K562 (cell line): ENCODE results near the gene HMCN2. TPM values are rescaled to one million over a fixed set of nuclear protein-coding genes. Genes with fewer than 3 reads are reported as not detected.

ENCODE experiments used
- CC2D1A ChIP-seq: fragments of 450-650 bp; IDR thresholded peaks from 2 replicates; pipeline ENCODE4 v1.6.1; 2017; ENCODE audit warnings: mild to moderate bottlenecking
- CHD4 ChIP-seq: fragments of 200-600 bp; sonication (generic); IDR thresholded peaks from 3 replicates; pipeline ENCODE4 v1.6.1; 2012; ENCODE audit warnings: low read depth, mild to moderate bottlenecking, mixed read lengths, low read length, inconsistent platforms; ENCODE audit not compliant: insufficient read depth, insufficient replicate concordance, poor library complexity, severe bottlenecking
- KAT7 ChIP-seq: sonication (generic); formaldehyde crosslinking; IDR thresholded peaks from 2 replicates; pipeline ENCODE4 v1.8.0; 2022; ENCODE audit warnings: missing genetic modification reagents, mild to moderate bottlenecking, borderline replicate concordance
- MCM3 ChIP-seq: fragments of 450-650 bp; IDR thresholded peaks from 2 replicates; pipeline ENCODE4 v1.6.1; 2016
- POLR2B ChIP-seq: fragments of 450-650 bp; IDR thresholded peaks from 2 replicates; pipeline ENCODE4 v1.6.1; 2018; ENCODE audit warnings: low read depth; ENCODE audit not compliant: partially characterized antibody
- POLR3A ChIP-seq: IDR thresholded peaks from 2 replicates; pipeline ENCODE4 v1.6.1; 2011; ENCODE audit warnings: borderline replicate concordance, mild to moderate bottlenecking, moderate library complexity; ENCODE audit not compliant: insufficient read length, insufficient read depth; ENCODE audit errors: extremely low read depth
- PTTG1 ChIP-seq: fragments of 450-650 bp; IDR thresholded peaks from 2 replicates; pipeline ENCODE4 v1.6.1; 2016; ENCODE audit warnings: low read depth, mild to moderate bottlenecking, missing genetic modification characterization, missing compliant biosample characterization
- RCOR1 ChIP-seq, 2 experiments: IDR thresholded peaks; 2 replicates each; pipeline ENCODE4 v1.6.1; 2012; ENCODE audit warnings: low read depth in 2 of 2, low read length in 2 of 2, borderline replicate concordance in 1 of 2, improper control_type of control experiment in 1 of 2
- SNIP1 ChIP-seq: fragments of 450-650 bp; IDR thresholded peaks from 2 replicates; pipeline ENCODE4 v1.7.1; 2017; ENCODE audit warnings: low read depth, mild to moderate bottlenecking
- ZNF143 ChIP-seq: sonication (generic); formaldehyde crosslinking; IDR thresholded peaks from 2 replicates; pipeline ENCODE4 v1.9.0; 2022; ENCODE audit warnings: mild to moderate bottlenecking, missing genetic modification reagents
- ZNF76 ChIP-seq: fragments of 250-450 bp; sonication (Bioruptor Pico); IDR thresholded peaks from 2 replicates; pipeline ENCODE4 v1.4.0; 2020; ENCODE audit warnings: mild to moderate bottlenecking, moderate library complexity, borderline replicate concordance
- ZSCAN29 ChIP-seq: fragments of 450-650 bp; IDR thresholded peaks from 2 replicates; pipeline ENCODE4 v1.6.1; 2017
- polyA plus RNA-seq, 8 experiments: library from polyadenylated mRNA; depleted of rRNA in 4 of 8; stranded (reverse) in 5 of 8; unstranded in 3 of 8; fragments of >200 nt; fragmentation: Nextera tagmentation in 2 of 8; fragmentation: Illumina TruSeq in 1 of 8; extraction: Ambion mirVana in 2 of 8; extraction: Trizol in 1 of 8; gene quantifications; 2 replicates each; pipeline versions ENCODE4 v1.2.1 to v1.2.3, GENCODE V29; 2011 to 2014; ENCODE audit warnings: inconsistent platforms in 1 of 8, missing spikeins in 1 of 8
- total RNA-seq, 7 experiments: library from RNA; depleted of rRNA in 6 of 7; stranded (reverse); fragments of >200 nt in 6 of 7; fragmentation: Illumina TruSeq in 2 of 7; extraction: Trizol in 2 of 7; gene quantifications; 2 replicates each; pipeline versions ENCODE4 v1.2.1 to v1.2.3, GENCODE V29; 2011 to 2021; ENCODE audit warnings: low replicate concordance in 1 of 7
- TF ChIP-seq, protein P1 (sequence below), 2 experiments: fragments of 450-650 bp in 1 of 2; sonication (generic) in 1 of 2; formaldehyde crosslinking in 1 of 2; IDR thresholded peaks; 2 replicates each; pipeline versions ENCODE4 v1.7.1 to v1.9.0; 2016 to 2022; ENCODE audit warnings: inconsistent platforms in 1 of 2, mild to moderate bottlenecking in 1 of 2, missing genetic modification reagents in 1 of 2

HMCN2 gene
- total and polyA plus RNA-seq, 9 of the 15 experiments (the other 6 are each of a cell fraction or from before 2014, with no cell fraction given) = 0.01 TPM; not detected in 8

- TF ChIP-seq KAT7 (CRISPR knock-in tag) (no peak), CHD4 (no peak), CC2D1A (peak; percentile 82; the same call in 1 of the 2 replicates), PTTG1 (tag) (no peak), POLR3A (no peak), RCOR1 (IDR thresholded peaks at IDR 0.05; ENCODE audit: borderline replicate concordance in 1 of 2, low read depth in 2 of 2, low read length in 2 of 2) (no peak), MCM3 (no peak), POLR2B (no peak), ZSCAN29 (no peak), SNIP1 (no peak), ZNF76 (CRISPR knock-in tag) (no peak), ZNF143 (CRISPR knock-in tag) (no peak)
- TF ChIP-seq, protein P1, sequence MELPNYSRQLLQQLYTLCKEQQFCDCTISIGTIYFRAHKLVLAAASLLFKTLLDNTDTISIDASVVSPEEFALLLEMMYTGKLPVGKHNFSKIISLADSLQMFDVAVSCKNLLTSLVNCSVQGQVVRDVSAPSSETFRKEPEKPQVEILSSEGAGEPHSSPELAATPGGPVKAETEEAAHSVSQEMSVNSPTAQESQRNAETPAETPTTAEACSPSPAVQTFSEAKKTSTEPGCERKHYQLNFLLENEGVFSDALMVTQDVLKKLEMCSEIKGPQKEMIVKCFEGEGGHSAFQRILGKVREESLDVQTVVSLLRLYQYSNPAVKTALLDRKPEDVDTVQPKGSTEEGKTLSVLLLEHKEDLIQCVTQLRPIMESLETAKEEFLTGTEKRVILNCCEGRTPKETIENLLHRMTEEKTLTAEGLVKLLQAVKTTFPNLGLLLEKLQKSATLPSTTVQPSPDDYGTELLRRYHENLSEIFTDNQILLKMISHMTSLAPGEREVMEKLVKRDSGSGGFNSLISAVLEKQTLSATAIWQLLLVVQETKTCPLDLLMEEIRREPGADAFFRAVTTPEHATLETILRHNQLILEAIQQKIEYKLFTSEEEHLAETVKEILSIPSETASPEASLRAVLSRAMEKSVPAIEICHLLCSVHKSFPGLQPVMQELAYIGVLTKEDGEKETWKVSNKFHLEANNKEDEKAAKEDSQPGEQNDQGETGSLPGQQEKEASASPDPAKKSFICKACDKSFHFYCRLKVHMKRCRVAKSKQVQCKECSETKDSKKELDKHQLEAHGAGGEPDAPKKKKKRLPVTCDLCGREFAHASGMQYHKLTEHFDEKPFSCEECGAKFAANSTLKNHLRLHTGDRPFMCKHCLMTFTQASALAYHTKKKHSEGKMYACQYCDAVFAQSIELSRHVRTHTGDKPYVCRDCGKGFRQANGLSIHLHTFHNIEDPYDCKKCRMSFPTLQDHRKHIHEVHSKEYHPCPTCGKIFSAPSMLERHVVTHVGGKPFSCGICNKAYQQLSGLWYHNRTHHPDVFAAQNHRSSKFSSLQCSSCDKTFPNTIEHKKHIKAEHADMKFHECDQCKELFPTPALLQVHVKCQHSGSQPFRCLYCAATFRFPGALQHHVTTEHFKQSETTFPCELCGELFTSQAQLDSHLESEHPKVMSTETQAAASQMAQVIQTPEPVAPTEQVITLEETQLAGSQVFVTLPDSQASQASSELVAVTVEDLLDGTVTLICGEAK (IDR thresholded peaks at IDR 0.05) = no peak
- TF ChIP-seq, protein P1 (CRISPR knock-in tag; IDR thresholded peaks at IDR 0.05) = no peak
These were observed 195.7 kb downstream of the HMCN2 start (continued) for GRCh38 chr9:130461218-130461630.
